Measurements from ENCODE around the gene RBM19.

Gene RBM19

DNA sequence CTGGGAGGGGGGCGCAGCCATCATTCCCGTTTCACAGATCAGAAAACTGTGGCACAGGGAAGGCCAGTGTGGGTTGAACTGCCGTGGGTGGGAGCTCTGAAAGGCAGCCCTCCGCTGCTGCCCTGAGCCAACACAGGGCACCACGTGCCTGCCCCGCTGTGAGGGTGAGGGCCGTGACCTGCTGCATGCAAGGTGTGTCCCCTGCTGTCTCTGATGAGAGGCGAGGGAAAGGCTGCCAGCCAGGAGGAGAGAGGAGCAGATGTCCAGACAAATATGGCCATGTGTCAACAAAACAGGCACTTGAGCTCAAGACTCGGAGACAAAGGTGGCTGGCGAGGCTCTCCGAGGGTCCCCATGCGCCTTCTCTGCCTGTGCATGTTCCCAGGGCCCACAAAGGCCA lies 108.8 kb downstream of the RBM19 start:
- DNase-seq (ENCODE audit: low spot score): no peak

DNA sequence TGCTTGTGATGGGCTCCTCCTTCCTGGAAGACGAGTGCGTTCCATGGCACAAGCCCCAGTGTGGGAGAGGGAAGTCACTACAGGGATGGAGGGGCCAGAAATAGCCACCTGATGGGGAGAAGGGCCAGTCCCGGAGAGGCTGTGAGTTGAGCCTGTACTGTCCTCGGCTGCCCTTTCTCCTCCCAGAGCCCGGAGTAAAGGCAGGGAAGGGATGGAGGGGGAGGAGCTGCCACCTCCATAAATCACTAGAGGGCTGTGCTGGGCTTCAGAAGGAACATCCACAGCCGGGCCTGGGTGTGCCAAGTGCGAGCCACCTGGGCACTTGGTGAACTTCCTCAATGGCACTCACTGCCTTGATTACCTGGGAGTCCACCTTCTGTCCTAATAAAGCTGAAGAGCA lies 110.1 kb downstream of the RBM19 start:
- no peak for DNase-seq (ENCODE audit: low spot score)

DNA sequence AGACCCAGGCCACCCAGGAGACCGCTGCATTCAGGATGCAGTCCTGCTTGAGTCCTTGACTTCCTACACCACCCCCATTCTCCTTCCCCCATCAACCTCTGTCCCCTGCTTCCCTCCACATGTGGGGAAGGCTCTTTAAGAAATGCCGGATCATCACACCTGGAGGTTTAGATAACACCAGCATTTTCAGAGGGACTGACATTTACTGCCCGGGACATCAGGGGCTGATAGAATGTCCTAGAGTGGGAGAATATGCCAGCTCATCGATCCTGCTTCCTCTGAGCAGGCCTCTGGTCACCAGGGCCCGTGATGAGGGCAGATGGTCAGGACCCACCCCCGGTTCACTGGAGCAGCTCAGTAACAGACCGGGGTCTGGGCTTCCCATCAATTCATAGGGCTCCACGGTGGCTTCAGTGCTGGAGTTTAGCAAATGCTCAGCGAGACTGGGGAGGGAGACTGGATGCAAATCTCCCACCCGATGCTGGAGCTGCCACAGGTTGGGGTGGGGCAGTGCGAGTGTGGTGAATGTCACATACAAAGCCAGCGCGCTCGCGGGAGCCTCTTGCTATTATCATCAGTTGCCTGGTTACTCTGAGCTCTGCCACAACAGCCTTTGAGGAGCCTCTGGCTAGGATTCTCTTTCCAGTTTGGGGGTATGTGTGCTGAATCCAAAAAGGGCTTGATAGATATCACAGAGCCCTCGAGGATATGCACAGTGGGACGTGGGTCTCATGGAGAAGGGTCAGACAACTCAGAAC lies 111.6 kb downstream of the RBM19 start:
- no peak for DNase-seq (ENCODE audit: low spot score)

DNA sequence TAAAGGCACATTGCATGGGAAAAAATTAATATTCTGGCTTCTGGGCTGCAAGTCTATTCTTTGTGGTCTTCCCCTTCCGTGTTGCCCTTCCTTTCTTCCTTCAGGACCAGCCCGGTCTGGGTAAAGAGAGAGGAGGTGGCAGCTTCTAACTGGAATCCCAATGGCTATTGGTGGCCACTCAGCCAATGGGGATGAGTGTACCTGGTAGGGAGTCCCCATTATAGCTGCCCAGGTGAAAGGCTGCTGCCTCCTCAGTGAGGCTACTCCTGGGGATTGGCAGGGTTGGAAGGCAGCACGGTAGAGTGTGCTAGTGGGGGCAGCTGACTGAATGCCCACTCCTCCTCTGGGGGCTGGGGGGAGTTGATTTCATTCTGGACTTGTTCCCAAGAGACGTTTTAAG lies 112.6 kb downstream of the RBM19 start:
- DNase-seq (ENCODE audit: low spot score): no peak

DNA sequence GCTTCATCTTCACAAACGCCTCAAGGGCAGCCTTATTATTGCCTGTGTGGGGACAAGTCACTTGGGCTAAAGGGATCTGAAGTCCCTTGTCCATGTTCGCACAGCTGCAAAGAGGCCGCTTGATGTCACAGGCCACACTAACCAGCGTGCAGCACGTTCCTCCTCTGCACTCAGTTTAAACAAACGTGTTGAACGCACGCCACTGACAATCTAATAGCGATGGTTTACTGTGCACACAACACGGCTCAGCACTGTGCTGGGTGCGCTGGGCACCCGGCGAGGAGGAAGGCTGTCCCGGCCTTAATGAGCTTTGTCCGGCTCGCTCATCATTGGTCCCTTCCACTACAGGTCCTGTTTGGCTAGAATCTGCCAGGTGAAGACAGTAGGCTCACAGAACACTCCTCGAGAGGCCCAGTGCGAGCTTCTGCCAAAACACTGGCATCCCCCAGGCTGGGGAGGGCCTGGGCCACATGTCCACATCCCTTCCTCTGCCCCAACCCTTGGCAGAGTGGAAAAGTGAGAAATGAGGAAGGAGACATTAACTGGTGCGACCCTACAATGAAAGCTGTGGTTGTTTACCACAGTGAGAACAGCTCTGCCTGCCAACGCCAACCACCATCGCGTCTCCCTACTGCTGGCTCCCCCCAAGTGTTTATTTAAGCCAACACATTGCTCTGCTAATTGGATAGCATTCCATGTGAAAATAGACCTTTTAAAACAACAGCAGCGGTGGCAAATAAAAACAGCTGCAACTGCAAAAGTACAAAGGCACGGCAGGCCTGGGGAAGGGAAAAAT lies 113.2 kb downstream of the RBM19 start:
- DNase-seq (ENCODE audit: low spot score): peak; percentile 28

DNA sequence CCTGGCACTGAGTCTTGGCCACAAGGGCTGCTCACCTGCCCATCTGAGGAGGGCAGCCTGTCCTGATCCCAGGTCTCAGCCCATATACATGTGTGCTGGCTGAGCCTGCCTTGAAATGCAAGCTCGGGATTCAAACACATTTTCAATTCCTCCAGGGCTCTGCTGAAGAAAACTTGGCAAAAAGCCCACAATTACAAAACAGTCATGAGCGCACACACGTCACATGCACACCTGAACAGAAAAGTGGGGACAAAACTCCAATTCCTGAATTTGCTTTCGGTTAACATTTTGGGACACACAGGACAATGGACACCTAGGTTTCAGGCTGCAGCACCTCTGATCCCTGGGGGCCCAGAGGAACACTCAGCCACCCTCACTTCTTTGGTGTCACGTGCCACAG lies 113.9 kb downstream of the RBM19 start:
- no peak for DNase-seq (ENCODE audit: low spot score)

DNA sequence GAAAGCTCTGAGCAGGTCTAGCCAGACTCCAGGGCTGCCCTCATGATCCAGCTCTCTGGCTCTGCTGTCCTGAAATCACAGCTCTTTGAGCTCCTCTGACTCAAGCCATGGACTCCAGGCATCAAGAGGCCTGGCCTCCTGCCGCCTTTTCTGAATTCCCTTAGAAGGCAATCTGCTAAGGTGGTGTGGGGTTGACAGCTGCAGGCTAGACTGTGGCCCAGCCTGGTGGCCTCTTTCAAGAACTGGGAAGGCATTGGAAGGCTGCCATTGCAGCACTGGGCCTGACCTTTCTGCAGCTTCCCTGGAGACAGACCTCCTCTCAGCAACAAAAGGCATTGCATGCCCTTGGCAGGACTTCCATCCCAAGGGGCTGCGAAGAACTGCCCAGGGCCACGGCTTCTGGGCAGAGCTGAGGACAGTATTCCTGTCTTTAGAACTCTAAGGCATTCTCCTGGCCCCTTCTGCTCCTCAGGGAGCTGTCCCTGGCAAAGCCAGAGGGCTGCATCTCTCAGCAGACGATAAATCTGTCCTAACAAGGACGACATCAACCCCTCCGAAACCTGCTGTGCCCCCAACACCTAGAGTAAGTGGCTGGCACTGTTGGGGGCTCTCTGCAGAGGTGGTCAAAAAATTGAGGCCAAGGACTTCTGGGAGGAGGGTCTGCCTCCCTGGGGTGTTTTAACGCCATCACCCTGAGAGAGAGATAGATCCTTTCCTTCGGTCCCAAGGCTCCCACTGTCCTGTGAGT lies 115.6 kb downstream of the RBM19 start:
- peak; percentile 55 for DNase-seq (ENCODE audit: low spot score)

DNA sequence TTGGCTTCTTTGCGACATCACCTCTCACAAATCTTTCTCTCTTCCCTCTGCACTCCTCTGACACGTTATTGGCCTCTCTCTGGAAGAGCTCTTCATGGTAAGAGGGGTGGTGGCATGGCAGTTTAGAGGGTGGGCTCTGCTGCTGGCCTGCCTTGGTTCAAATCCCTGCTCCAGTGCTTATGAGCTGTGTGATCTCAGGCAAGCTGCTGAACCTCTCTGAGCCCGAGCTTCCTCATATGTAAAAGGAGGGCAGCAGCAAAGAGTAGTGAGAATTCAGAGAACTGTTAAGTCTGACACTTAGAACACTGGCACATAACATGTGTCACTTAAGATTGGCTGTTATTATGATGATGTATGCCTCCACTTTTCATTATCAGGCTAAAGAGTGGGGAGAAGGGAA lies 118.3 kb downstream of the RBM19 start:
- no peak for DNase-seq (ENCODE audit: low spot score)

DNA sequence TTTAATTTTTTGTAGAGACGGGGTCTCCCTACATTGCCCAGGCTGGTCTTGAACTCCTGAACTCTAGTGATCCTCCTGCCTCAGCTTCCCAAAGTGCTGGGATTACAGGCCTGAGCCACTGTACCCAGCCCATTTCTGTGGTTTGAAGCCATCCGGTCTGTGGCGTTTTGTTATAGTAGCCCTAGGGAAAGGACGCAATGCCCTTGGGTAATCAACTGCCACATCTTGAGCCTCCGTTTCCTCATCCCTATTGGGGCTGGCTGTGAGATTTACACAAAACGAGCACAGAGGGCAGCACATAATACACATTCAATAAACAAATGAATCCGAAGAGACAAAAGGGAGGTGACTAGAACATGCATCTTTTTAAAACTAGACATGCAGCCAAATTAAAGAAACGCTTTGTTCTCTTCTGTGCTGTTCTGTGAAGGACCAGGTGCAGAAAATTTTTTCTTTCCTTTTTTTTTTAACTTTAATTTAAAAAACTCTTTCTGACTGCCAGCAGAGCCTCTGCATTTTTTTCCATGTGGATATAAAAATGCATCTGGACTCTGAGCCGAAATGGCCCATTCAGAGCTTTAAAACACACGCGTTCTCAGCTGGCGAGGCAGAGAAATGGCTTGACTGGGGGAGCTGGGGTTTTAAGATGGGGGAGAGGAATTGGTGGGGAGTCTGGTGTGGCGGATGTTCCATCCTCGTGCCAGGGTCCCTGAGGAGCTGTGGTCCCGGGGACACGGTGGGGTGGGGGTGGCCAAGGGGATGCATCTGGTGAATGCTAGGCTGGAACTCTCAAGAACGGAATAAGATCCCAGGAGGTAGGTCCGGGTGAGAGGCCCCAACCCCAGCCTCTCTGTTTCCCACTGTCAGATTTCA lies 119.0 kb downstream of the RBM19 start:
- DNase-seq (ENCODE audit: low spot score): no peak

DNA sequence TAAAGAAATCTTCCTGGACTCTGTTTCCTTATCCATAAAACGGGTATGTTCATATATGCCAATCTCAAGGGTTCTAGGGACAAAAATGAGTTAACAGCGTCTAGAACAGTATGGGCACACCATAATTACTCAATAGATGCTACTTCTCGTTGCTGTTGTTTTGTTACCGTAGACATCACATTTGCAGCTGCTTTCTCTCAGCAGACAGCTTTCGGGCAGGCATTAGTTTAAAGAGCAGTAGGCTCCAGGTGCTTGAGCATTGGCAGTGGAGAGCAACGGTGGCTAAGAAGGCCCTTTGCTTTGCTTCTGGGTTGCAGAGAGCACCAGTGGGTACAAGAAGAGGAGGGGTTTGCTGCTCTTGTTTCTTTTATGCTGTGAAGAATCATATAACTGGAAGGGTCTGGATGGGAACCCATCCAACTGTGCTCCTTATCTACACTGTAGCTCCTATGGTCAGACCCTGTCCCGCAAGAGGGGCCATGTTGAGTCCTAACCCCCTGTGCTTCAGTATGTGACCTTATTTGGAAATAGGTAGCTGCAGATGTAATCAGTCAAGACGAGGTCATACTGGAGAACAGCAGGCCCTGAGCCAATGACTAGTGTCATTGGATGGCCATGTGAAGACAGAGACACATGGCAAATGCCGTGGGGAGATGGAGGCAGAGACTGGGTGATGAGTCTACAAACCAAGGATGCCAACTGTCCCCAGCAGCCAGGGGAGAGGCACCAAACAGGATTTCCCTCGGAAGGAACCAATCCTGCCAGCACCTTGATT lies 120.0 kb downstream of the RBM19 start:
- no peak for DNase-seq (ENCODE audit: low spot score)

DNA sequence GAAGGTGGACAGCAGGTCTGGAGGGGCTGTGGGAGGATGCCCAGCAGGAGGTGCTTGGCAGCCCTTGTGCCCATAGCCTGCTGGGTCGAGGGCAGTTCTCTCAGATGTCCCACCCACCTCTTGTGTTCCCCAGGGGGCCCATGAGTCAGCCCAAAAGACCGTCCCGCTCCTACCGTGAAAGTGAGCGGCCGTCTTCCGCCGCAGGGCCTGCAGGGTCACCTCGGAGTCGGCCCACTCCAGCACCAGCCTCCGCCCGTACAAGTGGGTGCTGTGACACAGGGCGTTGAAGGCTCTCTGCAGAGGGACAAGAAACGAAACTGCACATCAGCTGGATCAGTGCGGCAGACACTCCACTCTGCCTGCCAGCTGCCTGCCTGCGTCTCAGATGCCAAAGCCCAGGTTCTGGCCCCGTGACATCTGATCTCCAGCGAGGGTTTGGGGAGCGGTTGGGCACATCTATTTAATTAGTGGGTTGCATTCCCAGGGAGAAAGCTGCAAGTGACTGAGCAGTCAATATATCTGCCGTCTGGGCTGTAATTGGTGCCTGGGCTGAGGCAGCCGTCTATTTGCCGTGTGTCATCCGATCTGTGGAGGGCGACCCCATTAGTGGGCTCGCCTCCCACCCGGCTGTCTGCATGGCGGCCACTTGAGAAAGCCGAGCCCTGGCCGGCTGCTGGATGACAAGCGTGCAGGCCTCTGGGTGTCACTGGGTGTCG lies 121.5 kb downstream of the RBM19 start:
- no peak for DNase-seq (ENCODE audit: low spot score)

DNA sequence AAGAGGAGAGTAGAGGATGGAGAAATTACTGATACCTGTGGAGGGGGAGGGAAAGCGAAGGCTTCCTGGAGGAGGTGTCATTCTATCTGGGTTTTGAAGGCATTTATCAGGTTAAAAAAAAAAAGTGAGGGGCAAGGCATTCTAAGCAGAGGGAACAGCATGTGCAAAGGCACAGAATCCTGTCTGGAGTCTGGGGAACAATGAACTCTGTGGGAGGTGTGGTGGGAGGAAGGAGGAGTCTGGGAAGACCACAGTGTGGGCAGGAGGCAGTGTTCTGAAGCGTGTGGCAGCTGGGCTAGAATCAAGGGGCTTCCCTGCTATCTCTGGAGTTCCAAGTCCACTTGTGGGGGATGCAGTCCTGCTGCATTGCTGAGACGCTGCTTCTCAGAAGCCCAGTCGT lies 123.4 kb downstream of the RBM19 start:
- no peak for DNase-seq (ENCODE audit: low spot score)

DNA sequence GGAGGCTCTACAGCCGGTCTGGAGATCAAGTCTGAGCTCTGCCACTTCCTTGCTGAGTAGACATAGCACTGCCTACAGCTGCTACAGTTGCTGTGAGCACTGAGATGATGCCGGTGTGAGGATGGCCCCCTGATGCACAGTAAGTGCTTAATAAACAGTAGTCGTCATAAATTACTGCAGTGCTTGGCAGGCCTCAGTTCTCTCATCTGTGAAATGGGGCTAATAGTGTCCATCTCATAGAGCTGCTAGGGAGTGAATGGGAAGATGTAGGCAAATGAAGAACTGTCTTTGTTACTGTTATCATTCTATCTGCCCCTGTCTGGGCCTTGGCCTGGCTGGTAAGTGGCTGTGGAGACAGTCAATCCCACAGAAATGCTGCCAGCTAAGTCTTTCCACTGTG lies 124.3 kb downstream of the RBM19 start:
- DNase-seq (ENCODE audit: low spot score): no peak

DNA sequence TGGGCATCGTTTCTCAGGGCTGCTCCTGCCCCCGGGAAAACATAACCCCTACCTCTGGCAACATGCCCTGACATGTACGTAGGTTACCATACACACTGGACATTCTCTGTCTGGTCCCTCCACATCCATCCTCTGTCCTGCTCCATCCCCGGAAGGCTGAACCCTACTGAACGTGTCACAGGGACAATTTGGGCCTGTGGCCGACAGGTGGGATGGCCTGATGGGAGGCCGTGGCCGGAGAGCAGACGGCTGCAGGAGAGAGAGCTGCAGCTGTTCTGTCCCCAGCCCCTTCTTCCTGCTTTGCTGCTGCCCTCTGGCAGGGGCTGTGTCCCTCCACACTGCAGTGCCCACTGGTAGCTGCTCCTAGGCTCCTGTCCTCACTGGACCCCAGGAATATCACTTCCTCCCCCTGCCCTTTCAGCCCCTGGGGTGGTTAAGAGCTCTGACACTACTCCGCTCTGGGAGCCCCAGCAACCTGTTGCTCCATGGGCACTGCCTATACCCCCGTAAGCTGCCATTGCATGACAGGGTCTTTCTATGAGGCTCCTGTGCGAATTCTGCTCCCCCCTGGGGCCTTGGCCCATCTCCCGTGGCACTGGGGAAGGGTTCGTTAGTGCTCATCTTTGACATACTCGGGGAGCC lies 125.6 kb downstream of the RBM19 start:
- DNase-seq (ENCODE audit: low spot score): no peak

DNA sequence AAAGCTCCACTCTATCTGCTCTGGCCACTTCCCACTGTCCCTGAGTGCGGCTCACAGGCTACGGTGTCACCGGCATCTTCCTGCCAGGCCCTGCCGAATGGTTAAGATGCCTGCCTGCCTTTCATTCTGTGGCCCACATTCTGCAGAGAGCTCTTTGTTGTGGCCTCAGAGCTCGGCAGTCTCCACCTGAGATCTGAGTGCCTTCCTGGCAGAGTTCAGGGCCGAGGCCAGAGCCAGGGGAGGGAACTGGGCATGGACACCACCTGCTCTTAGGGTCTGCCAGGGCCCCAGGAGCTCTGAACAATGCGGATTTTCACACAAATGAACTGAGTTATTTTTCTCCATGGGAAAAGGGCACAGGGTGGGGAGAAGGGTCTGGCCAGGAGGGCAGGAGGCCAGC lies 127.2 kb downstream of the RBM19 start:
- DNase-seq (ENCODE audit: low spot score): no peak

DNA sequence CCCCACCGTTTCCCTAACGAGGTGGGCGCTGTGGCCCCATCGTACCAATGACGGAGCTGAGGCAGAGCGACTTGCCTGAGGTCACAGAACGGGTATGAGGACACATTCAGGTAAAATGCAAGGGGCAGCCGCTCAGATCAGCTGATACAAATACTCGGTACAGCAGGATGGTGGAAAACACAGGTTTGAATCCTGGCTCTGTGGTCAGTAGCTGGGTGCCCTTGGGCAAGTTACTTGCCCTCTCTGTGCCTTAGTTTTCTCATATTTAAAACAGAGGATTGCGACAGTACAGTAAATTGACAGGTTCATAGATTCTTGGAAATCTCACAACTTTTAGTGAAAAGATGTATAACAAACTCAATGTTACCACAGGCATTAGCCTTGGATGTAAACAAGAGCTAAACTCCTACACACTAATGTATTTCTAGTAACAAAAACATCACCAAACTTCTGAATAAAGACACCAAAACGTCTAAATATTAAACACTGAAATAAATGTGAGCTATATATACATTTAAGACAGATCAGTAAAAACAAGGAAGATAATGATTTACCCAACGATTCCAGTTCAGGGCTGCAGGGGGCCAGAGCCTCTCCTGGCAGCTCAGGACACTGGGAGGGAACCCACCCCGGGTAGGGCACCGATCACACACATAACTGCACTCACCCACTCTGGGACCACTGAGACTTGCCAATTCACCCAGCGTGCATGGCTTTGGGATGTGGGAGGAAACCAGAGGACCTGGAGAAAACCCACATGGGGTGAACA lies 128.4 kb downstream of the RBM19 start:
- no peak for DNase-seq (ENCODE audit: low spot score)

DNA sequence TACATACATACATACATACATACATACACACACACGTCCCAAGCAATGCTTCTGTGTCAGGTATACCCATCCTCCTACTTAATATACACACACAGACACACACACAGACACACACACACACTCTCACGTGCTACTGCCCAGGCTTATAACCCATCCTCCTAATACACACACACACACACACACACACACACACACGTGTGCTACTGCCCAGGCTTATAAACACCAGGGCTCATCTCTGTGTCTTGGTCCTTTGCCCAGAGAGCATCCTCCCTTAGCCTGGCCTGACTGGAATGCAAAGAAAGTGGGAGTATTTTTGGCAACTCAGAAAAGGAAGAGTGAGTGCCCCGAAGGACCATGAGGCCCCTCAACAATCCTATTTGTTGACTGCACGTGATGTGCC lies 129.0 kb downstream of the RBM19 start:
- no peak for DNase-seq (ENCODE audit: low spot score)

DNA sequence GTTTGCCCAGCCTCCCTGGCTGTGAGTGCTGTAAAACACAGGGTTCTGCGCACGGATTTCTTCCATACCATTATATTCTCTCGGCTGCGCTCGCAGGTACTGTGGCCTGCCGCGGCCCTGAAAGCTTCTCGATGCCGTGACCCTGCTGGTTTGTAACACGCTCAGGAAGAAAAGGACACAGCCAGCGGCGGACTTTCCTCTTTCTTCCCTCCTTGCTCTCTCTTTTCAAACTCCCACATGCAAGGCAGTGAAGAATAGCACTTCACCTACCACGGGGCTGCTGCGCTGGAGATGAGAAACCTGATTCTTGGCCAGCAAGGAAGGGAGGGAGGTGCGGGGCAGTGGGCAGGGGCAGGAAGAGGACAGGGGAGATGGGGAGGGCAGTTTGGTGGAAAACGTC lies 130.2 kb downstream of the RBM19 start:
- DNase-seq (ENCODE audit: low spot score): no peak

DNA sequence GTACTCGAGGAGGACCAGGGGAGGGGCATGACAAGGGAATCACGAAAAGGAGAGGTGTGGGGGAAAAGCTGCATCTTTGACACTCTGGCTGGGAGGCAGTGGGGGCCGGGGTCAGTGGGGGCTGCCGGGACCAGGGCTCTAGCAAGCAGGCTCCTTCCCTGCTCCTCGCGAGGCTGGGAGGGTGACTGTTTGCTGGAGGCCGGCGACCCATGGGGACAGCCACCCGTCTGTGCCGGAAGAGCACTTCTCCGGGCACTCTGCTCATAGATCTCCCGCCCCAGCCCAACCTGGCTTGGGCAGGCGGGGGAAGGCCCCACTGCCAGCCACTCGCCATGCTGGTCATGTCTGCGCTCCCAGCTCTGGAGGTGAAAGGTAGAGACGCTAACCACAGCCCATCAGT lies 130.7 kb downstream of the RBM19 start:
- no peak for DNase-seq (ENCODE audit: low spot score)

Data from pons (tissue), 1 donor.